Natural killer cell (primary cell): ENCODE data around the gene CHID1. TPM values are rescaled to one million over a fixed set of nuclear protein-coding genes. Genes with fewer than 3 reads are reported as not detected.
A peak's percentile ranks its signal among the peaks of the same experiment; 100 is the strongest.

Experiments used
- ATAC-seq, 3 donors: fragments of 150-1000 bp in 2 of 3; fragments of 200-7000 bp in 1 of 3; cut with Tn5 transposase; 1 replicate in 1 of 3; 2 replicates in 2 of 3; pipeline ENCODE4 v1.10.0; 2021; ENCODE audit warnings: mild to moderate bottlenecking in 2 of 3, moderate library complexity in 2 of 3
- DNase-seq, 2 donors: peaks; one replicate each; pipeline versions ENCODE4 v3.0.0 to v3.0.0-alpha.2; 2013 to 2021; ENCODE audit warnings: mixed read lengths in 1 of 2
- H3K27ac ChIP-seq: one replicate; pipeline ENCODE4 v1.5.1; 2013; ENCODE audit warnings: mild to moderate bottlenecking, low read length
- H3K27me3 ChIP-seq: one replicate; pipeline ENCODE4 v1.6.1; 2013; ENCODE audit warnings: low read length; ENCODE audit not compliant: control insufficient read depth, insufficient read depth
- H3K36me3 ChIP-seq: one replicate; pipeline ENCODE4 v1.6.1; 2013; ENCODE audit warnings: low read length; ENCODE audit not compliant: control insufficient read depth, insufficient read depth
- H3K4me1 ChIP-seq: one replicate; pipeline ENCODE4 v1.6.1; 2013; ENCODE audit warnings: low read length; ENCODE audit not compliant: control insufficient read depth, insufficient read depth
- H3K4me3 ChIP-seq: one replicate; pipeline ENCODE4 v1.5.1; 2013; ENCODE audit warnings: low read length
- H3K9me3 ChIP-seq: one replicate; pipeline ENCODE4 v1.6.1; 2013; ENCODE audit warnings: low read length; ENCODE audit not compliant: control insufficient read depth, insufficient read depth
- H3K27ac Mint-ChIP-seq, 2 donors: one replicate each; pipeline ENCODE4 v1.8.0; 2022; ENCODE audit warnings: mild to moderate bottlenecking in 2 of 2, mixed read lengths in 2 of 2, moderate library complexity in 1 of 2
- H3K27me3 Mint-ChIP-seq, 2 donors: one replicate each; pipeline ENCODE4 v1.8.0; 2022; ENCODE audit warnings: low read depth in 2 of 2, mixed read lengths in 2 of 2
- H3K36me3 Mint-ChIP-seq: one replicate; pipeline ENCODE4 v1.8.0; 2022; ENCODE audit warnings: mixed read lengths
- H3K4me1 Mint-ChIP-seq, 2 donors: one replicate each; pipeline ENCODE4 v1.8.0; 2022; ENCODE audit warnings: mixed read lengths in 2 of 2
- H3K4me3 Mint-ChIP-seq: one replicate; pipeline ENCODE4 v1.8.0; 2022; ENCODE audit warnings: mild to moderate bottlenecking, moderate library complexity, mixed read lengths
- H3K9me3 Mint-ChIP-seq, 2 donors: one replicate each; pipeline ENCODE4 v1.8.0; 2022; ENCODE audit warnings: mixed read lengths in 2 of 2
- CTCF ChIP-seq: fragments of 200-600 bp; IDR thresholded peaks from one replicate; pipeline ENCODE4 v1.8.0; 2022; ENCODE audit warnings: antibody characterized with exemption
- WGBS: methylation state at CpG from one replicate; pipeline ENCODE4 v1.1.7; 2013; ENCODE audit warnings: missing lambda C conversion rate; ENCODE audit not compliant: insufficient coverage; 5-methylcytosine and 5-hydroxymethylcytosine counted together
- intact Hi-C: fragments of 100-400 bp; cut with micrococcal nuclease; formaldehyde crosslinking; loops from one replicate; pipeline ENCODE4 v1.14.2; 2022
- total RNA-seq, 4 donors: library from RNA; stranded (reverse); fragments of 120-200 nt in 1 of 4; gene quantifications; one replicate each; pipeline versions ENCODE4 v1.2.3 to v1.2.4, GENCODE V29; 2013 to 2022

The CHID1 gene
- total RNA-seq, 3 donors from 2014 or later (not counting 1 experiment from before 2014, with no cell fraction given): 32.6 to 40.3 (median 33.2) TPM

DNA sequence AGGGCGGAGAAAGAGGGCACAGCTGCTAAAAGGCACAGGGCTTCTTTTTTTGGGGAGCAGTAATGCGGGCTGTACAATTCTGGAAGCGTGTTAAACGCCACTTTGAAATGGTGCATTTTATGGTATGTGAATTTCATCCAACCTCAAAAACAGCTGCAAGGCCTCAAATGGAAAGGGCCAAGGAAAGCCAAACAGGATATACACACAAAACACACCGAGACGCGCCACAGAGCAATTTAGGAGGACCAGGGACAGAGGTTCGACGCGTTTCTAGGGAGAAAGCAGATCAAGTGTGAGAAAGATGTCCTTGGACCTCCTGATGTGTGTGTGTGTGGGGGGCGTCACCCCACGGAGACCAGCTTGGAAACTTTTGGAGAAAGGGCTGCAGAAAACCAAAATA is 36.9 kb downstream of the CHID1 start:
- Mint-ChIP-seq H3K27me3 (no peaks in the 10 kb centered on the region), H3K36me3 (no peaks in the 10 kb centered on the region), H3K27ac (no peak overlapping the region), H3K9me3 (no peaks in the 10 kb centered on the region), H3K4me3 (no peak overlapping the region), H3K4me1 (no peaks in the 10 kb centered on the region)
- H3K27ac ChIP-seq: no peak overlapping the region
- DNase-seq (no peak), ATAC-seq (no peak)
- no peaks in the 10 kb centered on the region for H3K4me1 ChIP-seq
- peaks cover 3% of the 10 kb centered on the region for H3K36me3 ChIP-seq
- TF ChIP-seq CTCF: no peak
- H3K4me3 ChIP-seq: no peak overlapping the region
- 87% methylated on average over 9 of the region's 12 CpGs for WGBS
- intact Hi-C loops: no loop called here
- H3K9me3 ChIP-seq: no peaks in the 10 kb centered on the region
- H3K27me3 ChIP-seq: no peaks in the 10 kb centered on the region

- Mint-ChIP-seq H3K27me3 (no peaks in the 10 kb centered on the region), H3K4me1 (no peaks in the 10 kb centered on the region), H3K9me3 (no peaks in the 10 kb centered on the region), H3K4me3 (no peak overlapping the region), H3K36me3 (no peaks in the 10 kb centered on the region), H3K27ac (peak overlapping the region in 1 of 2 donors; percentile 47)
- intact Hi-C loops: no loop called here
- no peak for DNase-seq
- no peaks in the 10 kb centered on the region for H3K4me1 ChIP-seq
- WGBS: 89% methylated on average over 9 of the region's 9 CpGs
- no peak overlapping the region for H3K4me3 ChIP-seq
- peaks cover 3% of the 10 kb centered on the region for H3K36me3 ChIP-seq
- ATAC-seq: no peak
- no peaks in the 10 kb centered on the region for H3K9me3 ChIP-seq
- no peak overlapping the region for H3K27ac ChIP-seq
- no peaks in the 10 kb centered on the region for H3K27me3 ChIP-seq
- TF ChIP-seq CTCF: no peak
Measured at GRCh38 chr11:872799-873198, 37.8 kb downstream of the CHID1 start.

GRCh38 chr11:871472-871871 is 39.1 kb downstream of the CHID1 start:
- no peak for TF ChIP-seq CTCF

DNA sequence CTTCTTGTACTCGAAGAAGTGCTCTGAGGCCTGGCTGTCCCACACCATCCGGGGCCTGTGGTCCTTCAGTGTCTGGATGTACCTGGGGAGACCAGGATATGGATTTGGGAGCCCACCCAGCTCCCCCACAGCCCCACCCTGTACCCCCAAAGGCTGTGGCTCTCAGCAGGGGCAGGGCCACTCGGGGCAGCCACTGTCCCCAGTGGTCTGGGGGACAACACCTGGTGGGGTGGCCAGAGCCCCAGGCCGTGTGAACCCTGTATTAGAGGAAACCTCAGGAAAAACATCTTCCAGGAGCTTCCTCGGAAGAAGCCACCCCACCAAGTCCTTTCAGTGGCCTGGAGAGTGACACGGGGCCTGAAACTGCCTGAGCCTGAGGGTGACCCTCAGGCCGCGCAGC is 40.2 kb downstream of the CHID1 start:
- WGBS: 95% methylated on average over 8 of the region's 8 CpGs
- H3K27me3 ChIP-seq: no peaks in the 10 kb centered on the region
- no peaks in the 10 kb centered on the region for H3K4me1 ChIP-seq
- intact Hi-C loops: no loop called here
- Mint-ChIP-seq H3K9me3 (no peaks in the 10 kb centered on the region), H3K27me3 (no peaks in the 10 kb centered on the region), H3K36me3 (no peaks in the 10 kb centered on the region), H3K27ac (no peak overlapping the region), H3K4me3 (no peak overlapping the region), H3K4me1 (no peaks in the 10 kb centered on the region)
- DNase-seq (no peak), ATAC-seq (no peak)
- peaks cover 3% of the 10 kb centered on the region for H3K36me3 ChIP-seq
- no peak for TF ChIP-seq CTCF
- no peak overlapping the region for H3K4me3 ChIP-seq
- no peaks in the 10 kb centered on the region for H3K9me3 ChIP-seq
- no peak overlapping the region for H3K27ac ChIP-seq

More at GRCh38 chr11:871472-871871, 39.1 kb downstream of the CHID1 start:
- H3K9me3 Mint-ChIP-seq: no peaks in the 10 kb centered on the region
- H3K27ac ChIP-seq: no peak overlapping the region
- H3K36me3 Mint-ChIP-seq: no peaks in the 10 kb centered on the region
- H3K4me3 ChIP-seq: no peak overlapping the region
- DNase-seq: no peak
- no peaks in the 10 kb centered on the region for H3K4me1 Mint-ChIP-seq
- no peaks in the 10 kb centered on the region for H3K4me1 ChIP-seq
- no peak overlapping the region for H3K27ac Mint-ChIP-seq
- intact Hi-C loops: no loop called here
- no peak for ATAC-seq
- H3K36me3 ChIP-seq: peaks cover 3% of the 10 kb centered on the region
- no peak overlapping the region for H3K4me3 Mint-ChIP-seq
- H3K27me3 Mint-ChIP-seq: no peaks in the 10 kb centered on the region
- 80% methylated on average over 9 of the region's 9 CpGs for WGBS
- H3K9me3 ChIP-seq: no peaks in the 10 kb centered on the region
- H3K27me3 ChIP-seq: no peaks in the 10 kb centered on the region
